NK-92 treated with Interleukin-12 subunit alpha and Interleukin-12 subunit beta, amount 100 ng/mL, for 24 hours (cell line): ENCODE measurements around the gene ZNF710.

Experiments used
- DNase-seq: peaks from one replicate; lab custom pipeline; 2025; lab: John Stamatoyannopoulos, UW

ZNF710 gene

DNA sequence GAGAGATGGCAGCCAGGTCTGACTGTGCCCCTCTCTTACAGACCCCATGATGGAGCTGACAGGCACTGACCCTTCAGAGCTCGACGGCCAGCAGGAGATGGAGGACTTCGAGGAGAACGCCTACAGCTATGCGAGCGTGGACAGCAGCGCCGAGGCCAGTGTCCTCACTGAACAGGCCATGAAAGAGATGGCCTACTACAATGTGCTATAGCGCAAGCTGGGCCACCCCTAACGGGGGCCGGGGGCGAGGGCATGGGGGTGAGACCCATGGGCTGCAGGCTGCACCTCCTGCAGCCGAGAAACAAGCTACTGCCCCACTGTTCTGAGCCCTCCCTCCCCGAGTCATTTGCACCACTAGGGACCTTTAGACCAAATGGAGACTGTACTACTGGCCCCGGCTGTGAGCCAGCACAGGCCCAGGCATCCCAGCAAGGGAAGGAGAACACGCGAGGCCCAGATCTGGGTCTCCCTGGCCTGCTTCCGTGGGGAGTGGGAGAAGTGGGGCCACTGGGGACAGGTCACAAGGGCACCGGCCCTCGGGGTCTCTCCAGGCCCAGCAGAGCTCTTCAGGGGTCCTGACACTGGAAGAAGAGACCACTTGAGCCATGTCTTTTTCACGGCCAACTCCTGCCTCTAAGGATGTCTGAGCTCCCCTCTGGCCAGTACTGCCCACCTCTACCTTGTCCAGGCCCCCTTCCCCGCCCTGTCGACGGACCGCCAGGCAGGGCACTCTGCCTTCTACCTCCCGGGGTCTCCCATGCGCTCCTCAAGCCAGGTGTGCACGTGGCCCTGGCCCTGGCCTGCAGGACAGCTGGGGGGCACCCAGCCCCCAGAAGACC is 78.7 kb downstream of the ZNF710 start:
- DNase-seq = no peak

DNA sequence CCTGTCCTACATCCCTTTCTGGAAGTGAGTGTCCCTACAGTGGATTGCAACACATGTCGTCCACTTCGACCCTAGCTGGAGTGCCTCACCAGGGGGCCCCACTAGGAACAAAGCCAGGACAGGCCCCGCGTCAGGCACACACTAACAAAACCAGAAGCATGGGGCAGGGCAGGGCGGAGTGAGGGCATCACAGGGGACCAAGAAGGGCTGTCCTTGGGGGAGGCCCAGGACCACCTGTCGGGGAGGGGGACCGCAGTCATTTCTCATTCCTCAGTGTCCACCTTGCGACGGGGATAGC is 79.3 kb downstream of the ZNF710 start:
- DNase-seq = no peak

DNA sequence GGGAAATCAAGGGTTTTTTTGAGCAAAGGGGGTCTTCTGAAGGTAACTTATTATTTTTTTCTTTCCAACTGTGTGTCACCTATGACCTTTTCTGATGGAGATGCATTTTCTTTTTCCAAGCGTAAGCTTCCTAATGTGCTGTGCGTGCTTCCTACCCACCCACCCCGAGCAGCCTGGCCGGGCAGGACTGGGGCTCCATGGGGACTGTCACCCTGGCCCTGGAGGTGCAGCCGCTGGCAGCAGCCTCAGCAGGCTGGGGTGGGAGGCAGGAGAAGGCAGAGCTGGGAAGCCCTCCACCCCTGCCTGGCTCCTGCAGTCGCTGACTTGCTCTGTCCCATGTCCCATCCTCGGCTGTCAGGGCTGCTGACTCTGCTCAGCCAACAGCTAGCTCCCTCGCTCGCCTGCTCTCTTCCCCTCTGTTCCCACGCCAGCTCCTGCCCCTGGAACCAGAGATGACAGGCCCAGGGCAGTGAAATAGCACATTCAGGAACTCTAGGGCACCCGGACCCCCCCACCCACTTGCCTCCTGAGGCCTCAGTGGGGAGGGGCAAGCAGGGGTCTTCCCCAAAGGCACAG is 79.8 kb downstream of the ZNF710 start:
- no peak for DNase-seq

DNA sequence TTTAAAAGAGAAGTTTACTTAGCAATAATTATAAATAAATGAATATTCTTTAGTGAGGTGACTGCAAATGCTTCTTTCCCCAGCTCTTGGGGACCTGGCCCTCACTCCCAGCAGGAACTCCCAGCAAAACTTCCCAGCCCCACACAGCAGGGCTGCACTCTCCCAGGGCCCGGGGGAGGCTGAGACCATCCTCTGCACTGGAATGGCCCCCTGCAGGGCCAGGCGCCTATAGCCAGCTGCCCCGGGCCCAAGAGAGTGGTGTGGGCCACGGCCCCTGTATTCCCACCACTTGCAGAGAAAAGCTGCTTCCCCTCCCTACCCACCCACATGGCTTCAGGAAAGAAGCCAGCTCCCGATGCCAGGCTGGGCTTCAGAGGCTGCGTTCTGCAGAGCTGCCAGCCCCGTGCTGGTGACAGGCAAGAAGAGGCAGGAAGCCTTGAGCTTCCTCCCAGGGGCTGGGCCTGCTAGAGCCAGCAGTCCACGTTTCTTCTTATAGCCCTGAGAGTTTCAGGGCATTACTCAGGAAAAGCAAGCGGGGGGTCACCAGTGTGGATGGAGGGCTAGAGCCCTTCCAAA is 81.1 kb downstream of the ZNF710 start:
- no peak for DNase-seq

DNA sequence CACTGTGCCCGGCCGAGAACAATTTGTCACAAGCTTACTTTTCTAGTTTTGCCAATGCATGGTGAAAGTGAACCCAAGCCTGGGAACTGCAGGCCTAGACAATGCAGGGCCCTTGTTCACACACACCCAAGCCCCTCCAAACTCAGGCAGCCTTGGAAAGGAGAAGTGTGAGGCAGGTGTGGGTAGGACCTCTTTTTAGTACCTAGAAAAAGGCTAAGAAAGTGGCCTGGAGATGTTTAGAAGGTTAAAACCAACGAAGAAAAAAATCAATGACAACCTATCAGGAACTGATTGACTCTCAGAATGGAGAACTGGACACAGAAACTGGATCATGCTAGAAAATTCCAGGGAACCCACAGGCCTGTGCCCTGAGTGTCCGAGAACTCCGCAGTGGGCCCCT is 82.3 kb downstream of the ZNF710 start:
- no peak for DNase-seq

DNA sequence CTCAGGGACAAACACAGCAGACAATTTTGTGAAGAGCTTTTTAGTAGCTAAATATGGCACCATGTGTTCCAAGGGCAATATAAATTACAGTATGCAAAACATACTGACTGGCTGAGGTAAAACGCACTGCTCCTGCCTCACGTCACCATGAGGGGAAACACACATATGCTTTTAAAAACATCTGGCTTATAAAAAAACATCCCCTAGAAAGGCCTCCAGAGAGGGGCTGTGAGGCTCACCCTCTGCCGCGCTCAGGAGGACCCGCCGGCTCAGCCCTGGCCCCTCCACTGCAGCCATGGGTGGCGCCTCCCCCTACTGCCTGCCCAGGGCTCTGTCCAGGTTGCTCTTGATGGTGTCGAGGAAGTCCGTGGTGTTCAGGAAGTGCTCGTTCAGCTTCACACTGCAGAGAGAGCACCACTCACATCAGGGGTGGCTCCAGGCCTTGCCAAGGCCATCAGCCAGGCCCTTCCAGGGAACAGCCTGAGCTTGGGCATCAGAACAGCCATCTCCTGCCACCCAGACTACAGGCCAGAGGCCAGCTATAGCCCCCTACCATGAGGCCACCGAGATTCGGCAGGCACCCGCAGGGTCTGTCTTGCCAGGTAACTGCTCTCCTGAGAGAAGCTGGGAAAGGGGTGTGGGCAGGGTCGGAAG is 83.0 kb downstream of the ZNF710 start:
- DNase-seq = no peak

DNA sequence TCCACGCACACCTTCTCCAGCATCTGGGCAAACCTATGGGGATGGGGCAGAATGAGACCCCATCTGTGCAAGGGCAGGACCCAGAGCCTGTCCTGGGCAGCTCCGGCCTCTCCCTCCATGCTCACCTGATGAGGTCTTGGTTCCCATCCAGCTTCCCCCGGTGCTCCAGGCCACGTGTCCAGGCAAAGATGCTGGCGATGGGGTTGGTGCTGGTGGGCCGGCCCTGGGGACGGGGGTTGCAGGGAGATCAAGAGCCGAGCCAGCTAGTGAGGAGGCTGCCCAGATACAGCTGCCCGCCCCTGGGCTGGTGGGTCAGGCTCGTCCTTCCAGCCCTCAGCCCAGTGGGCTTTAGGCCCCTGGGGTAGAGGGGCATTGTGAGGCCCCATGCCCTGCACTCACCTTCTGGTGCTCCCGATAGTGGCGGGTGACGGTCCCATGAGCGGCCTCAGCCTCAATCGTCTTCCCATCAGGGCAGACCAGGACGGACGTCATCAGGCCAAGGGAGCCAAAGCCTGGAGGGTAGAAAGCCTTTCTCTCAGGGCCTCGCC is 83.8 kb downstream of the ZNF710 start:
- DNase-seq = no peak

DNA sequence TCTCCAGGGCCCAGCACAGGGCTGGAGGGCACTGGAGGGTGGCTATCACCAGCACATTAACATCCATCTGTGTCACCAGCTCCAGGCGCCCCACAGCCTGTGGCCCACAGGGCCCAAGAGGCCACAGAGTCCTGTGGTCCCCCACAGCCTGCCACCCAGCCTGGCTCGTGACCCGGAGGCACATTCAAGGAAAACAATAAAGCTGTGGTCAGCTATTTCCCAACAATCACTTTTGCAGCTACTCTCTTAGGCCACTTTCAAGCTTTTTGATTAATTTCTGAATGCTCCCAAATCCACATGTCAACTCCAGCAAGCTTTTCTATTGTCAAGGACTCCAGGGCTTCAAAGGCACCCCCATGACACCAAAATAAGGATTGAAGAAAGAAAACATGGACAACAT is 84.4 kb downstream of the ZNF710 start:
- no peak for DNase-seq

DNA sequence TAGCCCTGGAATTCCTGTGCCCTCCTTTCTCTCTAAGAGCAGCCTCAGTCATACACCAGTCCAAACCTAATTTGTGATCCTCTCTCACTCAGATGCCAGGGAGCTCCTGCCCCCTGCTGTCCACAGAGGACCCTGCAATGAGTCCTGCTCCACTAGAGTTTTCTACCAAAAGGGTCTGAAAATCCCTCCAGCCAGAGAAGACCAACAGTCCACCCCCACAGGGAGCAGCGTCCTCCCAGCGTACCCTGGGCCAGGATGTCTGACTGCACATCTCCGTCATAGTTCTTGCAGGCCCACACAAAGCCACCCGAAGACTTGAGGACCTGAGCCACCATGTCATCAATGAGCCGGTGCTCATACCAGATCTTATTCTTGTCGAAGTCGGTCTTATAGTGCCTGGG is 85.7 kb downstream of the ZNF710 start:
- DNase-seq = no peak

DNA sequence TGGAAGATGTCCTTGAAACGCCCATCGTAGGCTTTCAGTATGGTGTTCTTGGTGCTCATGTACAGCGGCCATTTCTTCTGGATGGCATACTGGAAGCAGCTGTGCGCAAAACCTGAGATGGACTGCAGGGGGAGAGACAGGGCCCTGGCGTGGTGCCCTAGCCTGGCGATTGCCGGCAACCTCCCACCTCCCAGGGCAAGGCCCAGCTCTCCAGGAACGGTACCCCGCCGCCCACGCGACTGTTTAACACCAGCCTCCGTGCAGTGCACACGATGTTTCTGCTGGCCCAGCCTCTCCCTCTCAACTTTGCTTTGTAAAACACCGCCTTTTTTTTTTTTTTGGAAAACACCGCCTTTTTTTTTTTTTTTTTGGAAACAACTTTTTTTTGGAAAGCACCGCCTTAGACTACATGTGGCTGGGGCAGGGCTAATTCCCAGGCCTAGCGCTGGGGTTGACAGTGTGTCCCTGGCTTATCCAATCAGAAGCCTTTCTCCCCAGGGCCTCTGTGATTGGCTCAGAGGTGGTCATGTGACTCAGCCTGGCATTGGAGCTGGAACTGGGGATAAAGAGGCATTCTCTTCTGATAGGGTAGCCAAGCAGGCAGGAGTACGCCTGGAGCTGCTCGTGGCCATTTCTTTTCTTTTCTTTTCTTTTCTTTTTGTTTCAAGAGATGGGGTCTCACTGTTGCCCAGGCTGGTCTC is 86.5 kb downstream of the ZNF710 start:
- DNase-seq = no peak

DNA sequence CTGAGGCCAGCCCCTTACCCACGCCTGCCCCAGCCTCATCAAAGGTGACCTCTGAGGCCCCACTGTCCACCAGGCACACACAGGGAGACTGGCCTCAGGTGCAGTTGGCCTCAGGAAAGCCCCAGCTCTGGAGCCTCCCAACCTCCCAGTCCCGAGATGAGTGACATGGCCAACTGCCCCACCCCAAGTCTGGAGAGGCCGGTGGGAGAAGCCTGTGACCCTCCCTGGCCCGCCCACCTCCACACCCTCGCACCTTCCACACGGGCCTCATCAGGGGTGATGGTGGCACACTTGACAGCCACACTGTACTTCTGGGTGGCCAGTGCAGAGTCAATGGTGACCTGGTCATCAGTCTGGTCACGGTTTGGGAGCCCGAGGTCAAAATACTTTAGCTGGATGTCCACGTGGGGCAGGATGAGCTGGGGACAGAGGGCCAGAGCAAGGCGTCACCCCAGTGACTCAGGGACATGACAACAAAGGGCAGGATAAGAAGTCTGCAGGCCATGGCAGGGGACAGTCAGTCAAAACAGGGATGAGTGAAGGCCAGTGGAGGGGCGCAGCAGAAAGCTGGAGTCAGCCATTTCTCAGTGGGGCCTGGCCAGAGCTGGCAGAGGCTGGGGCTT is 89.2 kb downstream of the ZNF710 start:
- no peak for DNase-seq

DNA sequence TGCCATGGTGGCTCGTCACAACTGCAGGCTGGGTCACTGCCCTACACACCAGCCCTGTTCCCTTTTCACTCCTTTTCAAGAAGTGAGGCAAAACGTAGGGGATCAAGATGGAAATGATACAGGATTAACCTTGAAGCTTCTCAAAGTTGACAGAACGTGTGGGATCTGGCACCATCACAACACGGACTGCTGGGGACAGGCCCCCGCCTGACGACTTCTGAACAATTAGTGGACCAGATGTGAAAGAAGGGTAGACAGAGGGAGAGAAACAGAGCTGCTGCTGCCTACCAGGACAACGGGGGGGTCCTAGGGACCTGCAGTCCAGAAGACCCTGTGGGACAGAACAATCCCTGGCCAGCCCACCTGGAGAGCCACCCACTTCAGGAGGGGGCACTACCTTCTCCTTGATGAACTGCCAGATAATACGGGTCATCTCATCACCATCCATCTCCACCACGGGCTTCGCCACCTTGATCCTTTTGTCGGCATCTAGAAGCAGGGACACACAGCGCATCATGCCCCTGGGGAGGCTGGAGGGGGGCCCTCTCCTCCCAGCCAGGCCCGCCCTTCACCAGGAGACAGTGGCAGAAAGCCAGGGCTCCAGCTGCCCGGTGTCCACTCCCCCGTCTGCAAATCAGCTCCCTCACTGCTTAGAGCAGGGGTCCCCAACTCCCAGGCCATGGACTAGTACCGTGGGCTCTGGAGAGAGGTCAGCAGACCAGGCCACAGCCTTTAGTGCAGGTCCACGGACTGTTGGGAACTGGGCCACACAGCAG is 90.2 kb downstream of the ZNF710 start:
- DNase-seq = no peak

DNA sequence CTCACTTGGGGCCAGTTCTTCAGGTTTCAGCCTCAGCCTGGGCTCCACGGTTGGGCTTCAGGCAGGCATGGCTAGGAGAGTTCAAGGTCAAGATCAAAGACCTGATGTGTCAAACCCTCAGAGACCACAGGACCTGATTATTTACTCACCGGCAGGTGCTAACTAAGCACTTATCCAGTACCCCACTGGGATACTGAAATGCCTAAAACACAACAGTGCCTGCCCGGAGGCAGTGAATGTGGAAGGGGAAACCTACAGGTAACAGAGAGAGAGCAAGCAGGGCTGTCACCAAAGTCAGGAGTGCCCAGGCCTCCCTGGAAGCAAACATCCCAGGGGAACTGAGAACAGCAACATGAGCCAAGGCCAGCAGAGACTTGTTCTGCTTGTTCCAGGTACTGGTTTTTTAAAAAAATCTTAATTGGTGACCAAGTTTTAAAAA is 94.4 kb downstream of the ZNF710 start:
- no peak for DNase-seq

DNA sequence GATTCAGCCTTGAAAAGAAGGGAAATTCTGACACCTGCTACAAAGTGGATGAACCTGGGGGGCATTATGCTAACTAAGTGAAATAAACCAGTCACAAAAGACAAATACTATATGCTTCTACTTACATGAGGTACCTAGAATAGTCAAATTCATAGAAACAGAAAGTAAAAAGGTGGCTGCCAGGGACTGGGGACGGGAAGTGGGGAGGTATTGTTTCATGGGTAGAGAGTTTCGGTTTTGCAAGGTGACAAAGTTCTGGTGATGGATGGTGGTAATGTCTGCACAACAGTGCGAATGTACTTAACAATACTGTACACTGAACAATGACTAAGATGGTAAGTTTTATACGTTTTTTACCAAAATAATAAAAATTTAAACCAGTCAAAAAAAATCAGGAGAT is 96.4 kb downstream of the ZNF710 start:
- peak; percentile 54 for DNase-seq

DNA sequence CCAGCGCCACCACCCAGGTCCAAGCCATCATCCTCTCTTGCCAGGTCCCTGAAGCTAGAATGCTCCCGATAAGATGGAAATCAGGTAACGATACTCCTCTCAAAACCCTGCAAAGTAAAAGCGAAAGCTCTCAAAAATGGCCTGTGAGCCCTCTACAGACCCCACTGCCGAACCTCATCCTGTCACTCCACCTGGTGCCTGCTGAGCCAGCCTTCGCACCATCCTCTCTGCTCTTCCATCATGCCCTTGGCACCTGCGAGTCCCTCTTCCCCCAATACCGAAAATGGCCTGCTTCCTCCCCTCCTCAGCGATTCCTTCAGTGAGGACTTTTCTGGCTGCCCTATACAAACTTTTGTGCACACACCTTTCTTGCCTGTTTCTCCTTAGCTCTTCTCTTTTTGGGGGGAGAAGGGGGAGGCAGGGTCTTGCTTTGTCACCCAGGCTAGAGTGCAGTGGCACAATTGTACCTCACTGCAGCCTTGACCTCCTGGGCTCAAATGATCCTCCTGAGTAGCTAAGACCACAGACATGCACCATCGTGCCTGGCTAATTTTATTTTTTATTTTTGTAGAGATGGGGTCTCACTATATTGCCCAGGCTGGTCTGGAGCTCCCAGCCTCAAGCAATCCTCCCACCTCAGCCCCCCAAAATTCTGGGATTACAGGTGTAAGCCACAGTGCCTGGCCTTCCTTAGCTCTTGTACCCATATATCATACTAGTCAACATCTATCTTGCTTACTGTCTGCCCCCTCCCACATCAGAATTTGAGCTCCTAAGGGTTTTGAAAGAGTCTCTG is 98.1 kb downstream of the ZNF710 start:
- DNase-seq = peak; percentile 23

DNA sequence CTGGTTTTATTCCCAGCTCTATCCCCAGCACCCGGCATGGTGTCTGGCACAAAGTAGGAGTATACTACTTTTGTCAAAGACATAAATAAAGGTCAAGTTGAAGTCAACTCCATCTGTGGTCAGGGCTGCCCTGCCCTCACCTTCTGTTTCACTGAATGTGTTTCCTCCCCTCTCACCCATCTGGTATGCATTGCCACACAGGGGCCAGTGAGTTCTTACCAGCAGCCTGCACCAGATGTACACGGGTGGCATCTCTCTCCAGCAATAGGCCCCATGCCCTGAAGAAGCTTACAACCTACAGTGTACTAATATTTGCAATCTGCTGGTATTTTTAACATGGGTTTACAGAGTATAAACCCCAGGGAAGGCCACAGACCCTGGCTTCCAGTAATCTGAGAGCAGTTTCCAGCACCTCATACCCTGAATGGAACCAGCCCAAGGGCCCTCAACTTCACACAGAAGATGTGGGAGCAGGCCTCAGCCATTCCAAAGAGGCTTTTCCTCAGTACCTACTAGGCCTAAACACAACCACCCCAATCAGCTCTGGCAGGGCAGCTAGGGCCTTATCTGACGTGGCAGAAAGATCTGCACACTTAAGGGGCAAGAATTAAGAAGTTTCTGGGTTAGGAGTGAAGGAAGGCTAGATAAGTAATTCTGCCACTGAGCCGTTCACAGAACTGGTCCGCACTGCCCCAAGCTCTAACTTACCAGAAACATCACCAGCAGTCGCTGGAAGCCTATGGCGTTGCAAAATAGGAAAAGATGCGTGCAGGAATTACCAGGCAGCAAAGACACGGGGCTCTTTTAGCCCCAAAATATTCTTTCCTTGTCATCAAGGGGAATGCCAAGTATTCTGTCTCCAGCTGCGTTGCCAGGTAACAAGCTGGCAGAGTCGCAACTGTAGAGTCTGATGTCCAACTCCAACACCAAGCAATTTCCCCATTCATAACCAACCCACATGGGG is 99.0 kb downstream of the ZNF710 start:
- DNase-seq = peak; percentile 57

DNA sequence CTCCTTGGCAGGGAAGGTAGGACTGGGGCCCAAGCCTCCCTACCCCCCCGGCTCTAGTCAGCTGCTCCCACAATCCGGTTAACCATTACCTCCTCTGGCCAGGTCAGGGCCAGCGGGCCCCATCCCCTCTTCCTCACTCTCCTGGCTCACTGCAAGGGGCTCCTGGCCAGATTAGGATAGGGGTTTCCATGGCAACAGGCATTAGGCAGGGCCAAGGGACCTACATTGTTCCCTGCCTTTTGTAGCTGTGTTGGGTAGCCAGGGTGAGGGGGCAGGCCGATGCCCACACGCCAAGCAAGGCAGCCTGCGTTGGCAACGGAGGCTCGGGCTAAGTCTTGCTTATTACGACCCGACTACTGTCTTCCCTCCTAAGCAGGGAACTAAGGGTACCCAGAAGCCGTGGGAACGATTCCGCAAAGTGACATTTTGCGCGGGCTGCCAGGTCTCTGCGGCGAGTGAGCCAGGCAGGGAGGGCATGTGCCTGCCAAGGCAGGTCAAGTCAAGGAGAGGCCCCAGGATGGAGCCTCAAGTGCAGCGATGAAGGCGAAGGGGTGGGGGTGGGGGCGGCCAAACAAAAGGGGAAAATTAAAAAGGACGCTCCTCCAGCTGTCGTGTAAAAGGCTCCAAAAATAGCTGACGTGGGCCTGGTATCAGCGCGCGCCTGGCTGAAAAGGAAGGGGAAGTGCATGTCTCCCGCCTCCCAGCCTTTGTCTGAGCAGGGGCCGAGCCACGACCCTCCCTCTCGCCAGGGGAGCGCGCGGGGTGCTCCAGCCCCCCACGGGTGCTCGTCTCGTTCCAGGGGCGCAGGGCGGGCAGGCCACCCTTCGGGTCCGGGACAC is 100.2 kb downstream of the ZNF710 start:
- no peak for DNase-seq
